ENCODE measurements around the gene ARHGAP44. TPM values are rescaled to one million over a fixed set of nuclear protein-coding genes. Genes with fewer than 3 reads are reported as not detected.
A peak's percentile ranks its signal among the peaks of the same experiment; 100 is the strongest.

The ARHGAP44 gene
- total RNA-seq, 1 donor from 2014 or later, result 6.5 TPM

DNA sequence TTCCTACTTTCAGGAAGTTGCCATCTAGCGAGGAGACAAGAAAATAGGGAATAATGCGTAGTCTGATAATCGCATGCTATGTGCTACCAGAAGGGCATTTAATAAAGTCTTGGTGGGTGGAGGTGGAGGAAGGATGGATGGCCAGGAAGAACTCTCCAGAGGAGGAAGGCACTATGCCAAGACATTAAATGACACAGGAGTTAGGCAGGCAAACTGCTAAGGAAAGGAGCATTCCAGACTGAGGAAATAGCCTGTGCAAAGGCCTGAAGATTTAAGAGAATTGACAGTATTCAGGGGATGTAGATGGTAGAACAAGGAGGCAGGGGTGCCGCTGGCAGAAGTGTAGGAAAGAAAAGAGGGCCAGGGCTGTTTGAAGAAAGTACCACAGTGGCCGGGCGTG, 19.3 kb upstream of the ARHGAP44 start:
- H3K4me1 Mint-ChIP-seq, result no peaks in the 10 kb centered on the region
- peaks cover 4% of the 10 kb centered on the region for H3K9me3 Mint-ChIP-seq
- peak overlapping the region; percentile 14 for H3K27ac Mint-ChIP-seq (ENCODE audit: unreplicated experiment)
- H3K4me3 Mint-ChIP-seq, result no peak overlapping the region
- DNase-seq (ENCODE audit: low read depth, low spot score), result no peak
- H3K36me3 Mint-ChIP-seq (ENCODE audit: low read depth), result no peaks in the 10 kb centered on the region
- H3K27me3 Mint-ChIP-seq (ENCODE audit: low read depth), result peaks cover 7% of the 10 kb centered on the region
- no peak for TF ChIP-seq CTCF (conservative IDR thresholded peaks at IDR 0.05)

DNA sequence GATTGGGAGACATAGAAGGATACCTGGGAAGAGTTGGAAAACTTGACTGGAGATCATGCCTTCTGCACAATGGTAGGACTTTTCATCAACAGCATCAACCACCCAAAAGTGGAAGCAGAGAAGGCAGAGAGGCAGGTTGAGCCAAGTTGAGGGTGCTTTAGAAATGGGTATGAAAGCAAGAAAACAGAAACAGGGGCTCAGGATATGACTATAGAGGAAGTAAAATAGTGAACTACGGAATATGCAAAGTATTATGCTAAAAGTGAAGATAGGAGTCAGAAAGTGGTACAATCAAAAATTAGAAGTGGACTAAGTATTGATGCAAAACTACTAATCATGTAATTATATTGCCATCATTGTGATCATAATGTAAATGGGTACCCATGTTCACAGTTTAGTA, 16.1 kb upstream of the ARHGAP44 start:
- no peak for TF ChIP-seq CTCF (conservative IDR thresholded peaks at IDR 0.05)
- no peak overlapping the region for H3K27ac Mint-ChIP-seq (ENCODE audit: unreplicated experiment)
- no peaks in the 10 kb centered on the region for H3K4me1 Mint-ChIP-seq
- no peak for DNase-seq (ENCODE audit: low read depth, low spot score)
- peaks cover 4% of the 10 kb centered on the region for H3K9me3 Mint-ChIP-seq
- H3K4me3 Mint-ChIP-seq, result no peak overlapping the region
- no peaks in the 10 kb centered on the region for H3K36me3 Mint-ChIP-seq (ENCODE audit: low read depth)
- H3K27me3 Mint-ChIP-seq (ENCODE audit: low read depth), result peaks cover 12% of the 10 kb centered on the region

- no peak for TF ChIP-seq CTCF (conservative IDR thresholded peaks at IDR 0.05)
- Mint-ChIP-seq H3K4me1 (peaks cover 11% of the 10 kb centered on the region), H3K27ac (ENCODE audit: unreplicated experiment) (no peak overlapping the region), H3K36me3 (ENCODE audit: low read depth) (no peaks in the 10 kb centered on the region), H3K9me3 (no peaks in the 10 kb centered on the region), H3K27me3 (ENCODE audit: low read depth) (peaks cover 70% of the 10 kb centered on the region), H3K4me3 (peak overlapping the region; percentile 83)
- DNase-seq (ENCODE audit: low read depth, low spot score), result no peak
Observed at GRCh38 chr17:12789075-12789480, 220 bp upstream of the ARHGAP44 start.

- H3K36me3 Mint-ChIP-seq (ENCODE audit: low read depth), result no peaks in the 10 kb centered on the region
- H3K9me3 Mint-ChIP-seq, result no peaks in the 10 kb centered on the region
- peaks cover 11% of the 10 kb centered on the region for H3K4me1 Mint-ChIP-seq
- TF ChIP-seq CTCF (conservative IDR thresholded peaks at IDR 0.05), result no peak
- no peak for DNase-seq (ENCODE audit: low read depth, low spot score)
- H3K27ac Mint-ChIP-seq (ENCODE audit: unreplicated experiment), result no peak overlapping the region
- H3K27me3 Mint-ChIP-seq (ENCODE audit: low read depth), result peaks cover 65% of the 10 kb centered on the region
- peak overlapping the region; percentile 89 for H3K4me3 Mint-ChIP-seq
Observed at GRCh38 chr17:12790249-12791106, 1.2 kb downstream of the ARHGAP44 start.

GRCh38 chr17:12794919-12795532, 5.7 kb downstream of the ARHGAP44 start:
- Mint-ChIP-seq H3K36me3 (ENCODE audit: low read depth) (peaks cover 2% of the 10 kb centered on the region), H3K27me3 (ENCODE audit: low read depth) (peaks cover 29% of the 10 kb centered on the region), H3K4me1 (peaks cover 10% of the 10 kb centered on the region), H3K27ac (ENCODE audit: unreplicated experiment) (no peak overlapping the region), H3K4me3 (no peak overlapping the region), H3K9me3 (peaks cover 5% of the 10 kb centered on the region)
- no peak for DNase-seq (ENCODE audit: low read depth, low spot score)
- TF ChIP-seq CTCF (conservative IDR thresholded peaks at IDR 0.05), result no peak
